HG02642 (cell line): Measurements from ENCODE around the gene ATAD5.
"Not testable (repeated sequence)": the region's sequence is repeated elsewhere in the genome, so short reads cannot be mapped to it uniquely, and the experiment has no call there.

Source experiments
- ATAC-seq: cut with Tn5 transposase; IDR thresholded peaks from one replicate; pipeline ENCODE4 v1.9.1; 2021; ENCODE audit warnings: mild to moderate bottlenecking; ENCODE audit not compliant: unreplicated experiment, poor library complexity

ATAD5 gene

GRCh38 chr17:30906101-30906911 lies 74.5 kb downstream of the ATAD5 start, which contains the start of gene TEFM:
Gene TEFM (minus strand): TSS chr17:30906238. CDS start chr17:30906198, 40 bp downstream.
- ATAC-seq, result peak; percentile 90

GRCh38 chr17:30908717-30909420 lies 77.1 kb downstream of the ATAD5 start:
- no peak for ATAC-seq

GRCh38 chr17:30910151-30910550 lies 78.4 kb downstream of the ATAD5 start:
- ATAC-seq, result not testable (repeated sequence)

- no peak for ATAC-seq
These were observed 82.2 kb downstream of the ATAD5 start for GRCh38 chr17:30913955-30914354.

GRCh38 chr17:30915833-30916611 lies 84.3 kb downstream of the ATAD5 start:
- no peak for ATAC-seq

GRCh38 chr17:30917050-30917449 lies 85.3 kb downstream of the ATAD5 start:
- ATAC-seq, result no peak

- ATAC-seq, result no peak
These were observed 88.5 kb downstream of the ATAD5 start for GRCh38 chr17:30920282-30920681.

GRCh38 chr17:30920683-30921543 lies 89.1 kb downstream of the ATAD5 start:
- no peak for ATAC-seq

- ATAC-seq, result no peak
These were observed 89.9 kb downstream of the ATAD5 start, which contains the start of gene ADAP2 for GRCh38 chr17:30921544-30922196. Gene ADAP2 (plus strand): TSS chr17:30921945. CDS start chr17:30922015, 70 bp downstream.

- ATAC-seq, result no peak
These were observed 90.7 kb downstream of the ATAD5 start for GRCh38 chr17:30922235-30923030.

- no peak for ATAC-seq
These were observed 92.6 kb downstream of the ATAD5 start for GRCh38 chr17:30924341-30924740.

- ATAC-seq, result no peak
These were observed 94.8 kb downstream of the ATAD5 start for GRCh38 chr17:30926516-30926915.

GRCh38 chr17:30927756-30928155 lies 96.0 kb downstream of the ATAD5 start:
- no peak for ATAC-seq

GRCh38 chr17:30928584-30928983 lies 96.8 kb downstream of the ATAD5 start:
- no peak for ATAC-seq

- ATAC-seq, result no peak
These were observed 97.4 kb downstream of the ATAD5 start for GRCh38 chr17:30929081-30929633.

- ATAC-seq, result not testable (repeated sequence)
These were observed 98.1 kb downstream of the ATAD5 start for GRCh38 chr17:30929861-30930260.

- no peak for ATAC-seq
These were observed 98.7 kb downstream of the ATAD5 start for GRCh38 chr17:30930495-30930894.

GRCh38 chr17:30931582-30931981 lies 99.8 kb downstream of the ATAD5 start:
- ATAC-seq, result not testable (repeated sequence)
